Measurements from ENCODE around the gene PCIF1.

GRCh38 chr20:45963059-45964005 lies 28.8 kb downstream of the PCIF1 start:
- TF ChIP-seq YY1 (IDR thresholded peaks at IDR 0.05; ENCODE audit: insufficient read depth, insufficient read length): no peak
- no peak for TF ChIP-seq ZNF274 (IDR thresholded peaks at IDR 0.05; ENCODE audit: low read depth, low read length)
